Sigmoid colon (tissue), 7 donors: Measurements from ENCODE around the gene CYP4F11. TPM values are rescaled to one million over a fixed set of nuclear protein-coding genes. Genes with fewer than 3 reads are reported as not detected.
"Not testable (repeated sequence)": the region's sequence is repeated elsewhere in the genome, so short reads cannot be mapped to it uniquely, and the experiment has no call there.

Experiments used
- DNase-seq: peaks from one replicate; pipeline ENCODE4 v3.0.0-alpha.2; 2019
- H3K27ac ChIP-seq, 4 donors: fragments of 200-600 bp; sonication (generic); one replicate each; pipeline ENCODE4 v1.5.1; 2016 to 2019; ENCODE audit warnings: mild to moderate bottlenecking in 1 of 4
- H3K27me3 ChIP-seq, 3 donors: fragments of 200-600 bp; sonication (generic); one replicate each; pipeline ENCODE4 v1.5.1; 2019; ENCODE audit warnings: mild to moderate bottlenecking in 1 of 3
- H3K36me3 ChIP-seq, 4 donors: fragments of 200-600 bp; sonication (generic); one replicate each; pipeline ENCODE4 v1.5.1; 2016 to 2019
- H3K4me1 ChIP-seq, 4 donors: fragments of 200-600 bp; sonication (generic); one replicate each; pipeline ENCODE4 v1.5.1; 2017 to 2019
- H3K4me3 ChIP-seq, 4 donors: fragments of 200-600 bp; sonication (generic); one replicate each; pipeline ENCODE4 v1.5.1; 2017 to 2019; ENCODE audit warnings: mild to moderate bottlenecking in 2 of 4, moderate library complexity in 1 of 4
- H3K9me3 ChIP-seq, 4 donors: fragments of 200-600 bp in 3 of 4; sonication (generic) in 3 of 4; one replicate each; pipeline versions ENCODE4 v1.5.1 to v1.6.1; 2013 to 2019
- EP300 ChIP-seq, 4 donors: sonication (generic); formaldehyde crosslinking; IDR thresholded peaks; one replicate each; pipeline ENCODE4 v1.6.1; 2017; ENCODE audit warnings: antibody characterized with exemption in 4 of 4
- POLR2A ChIP-seq, 2 donors: fragments of 450-650 bp; IDR thresholded peaks; one replicate each; pipeline ENCODE4 v1.6.1; 2016; ENCODE audit warnings: antibody characterized with exemption in 2 of 2, mild to moderate bottlenecking in 2 of 2, moderate library complexity in 2 of 2
- POLR2AphosphoS5 ChIP-seq, 4 donors: sonication (generic); formaldehyde crosslinking; IDR thresholded peaks; one replicate each; pipeline ENCODE4 v1.6.1; 2017; ENCODE audit warnings: antibody characterized with exemption in 4 of 4
- WGBS, 2 donors: extraction: QIAGEN DNeasy Blood & Tissue Kit; methylation state at CpG; one replicate each; pipeline ENCODE4 v1.1.7; 2013; 5-methylcytosine and 5-hydroxymethylcytosine counted together
- intact Hi-C: fragments of 100-400 bp; cut with DNase I; formaldehyde crosslinking; loops from one replicate; pipeline ENCODE4 v1.15.1; 2023
- polyA plus RNA-seq, 3 donors: library from polyadenylated mRNA; stranded (reverse); fragments of 200-250 nt; gene quantifications; one replicate each; pipeline ENCODE4 v1.2.3, GENCODE V29; 2013
- total RNA-seq, 4 donors: library from RNA; depleted of rRNA; stranded (reverse); fragments of >200 nt; gene quantifications; one replicate each; pipeline ENCODE4 v1.1.0, GENCODE V29; 2016
- TF ChIP-seq, protein P1 (sequence below), 4 experiments: fragments of 450-650 bp in 3 of 4; fragments of 200-600 bp in 1 of 4; IDR thresholded peaks; one replicate each; pipeline ENCODE4 v1.5.1; 2016 to 2019; ENCODE audit warnings: antibody characterized with exemption in 4 of 4, mild to moderate bottlenecking in 3 of 4, moderate library complexity in 2 of 4
- donor health status: healthy with polysubstance abuse.
- donor health status: Bipolar disorder and iron deficiency.
- donor health status: healthy.

Gene CYP4F11
- total and polyA plus RNA-seq, 7 donors, result 0.10 to 1.8 (median 0.67) TPM; not detected in 3

- intact Hi-C loops, result no loop called here
- TF ChIP-seq POLR2AphosphoS5 (IDR thresholded peaks at IDR 0.05) (no peak), EP300 (IDR thresholded peaks at IDR 0.05) (no peak), POLR2A (IDR thresholded peaks at IDR 0.05) (no peak)
- TF ChIP-seq, protein P1, sequence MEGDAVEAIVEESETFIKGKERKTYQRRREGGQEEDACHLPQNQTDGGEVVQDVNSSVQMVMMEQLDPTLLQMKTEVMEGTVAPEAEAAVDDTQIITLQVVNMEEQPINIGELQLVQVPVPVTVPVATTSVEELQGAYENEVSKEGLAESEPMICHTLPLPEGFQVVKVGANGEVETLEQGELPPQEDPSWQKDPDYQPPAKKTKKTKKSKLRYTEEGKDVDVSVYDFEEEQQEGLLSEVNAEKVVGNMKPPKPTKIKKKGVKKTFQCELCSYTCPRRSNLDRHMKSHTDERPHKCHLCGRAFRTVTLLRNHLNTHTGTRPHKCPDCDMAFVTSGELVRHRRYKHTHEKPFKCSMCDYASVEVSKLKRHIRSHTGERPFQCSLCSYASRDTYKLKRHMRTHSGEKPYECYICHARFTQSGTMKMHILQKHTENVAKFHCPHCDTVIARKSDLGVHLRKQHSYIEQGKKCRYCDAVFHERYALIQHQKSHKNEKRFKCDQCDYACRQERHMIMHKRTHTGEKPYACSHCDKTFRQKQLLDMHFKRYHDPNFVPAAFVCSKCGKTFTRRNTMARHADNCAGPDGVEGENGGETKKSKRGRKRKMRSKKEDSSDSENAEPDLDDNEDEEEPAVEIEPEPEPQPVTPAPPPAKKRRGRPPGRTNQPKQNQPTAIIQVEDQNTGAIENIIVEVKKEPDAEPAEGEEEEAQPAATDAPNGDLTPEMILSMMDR (IDR thresholded peaks at IDR 0.05), result no peak
- 29 to 69% methylated on average over 2 of the region's 2 CpGs for WGBS, 2 donors
Observed at GRCh38 chr19:15937771-15938170, 3.4 kb upstream of the CYP4F11 start.

GRCh38 chr19:15936950-15937349 is 2.6 kb upstream of the CYP4F11 start:
- H3K36me3 ChIP-seq, result no peaks in the 10 kb centered on the region
- H3K27me3 ChIP-seq, result peaks cover 6 to 35% (median 8%) of the 10 kb centered on the region in 3 donors
- no peaks in the 10 kb centered on the region for H3K9me3 ChIP-seq
- 72 to 98% methylated on average over 2 of the region's 2 CpGs for WGBS, 2 donors
- H3K4me3 ChIP-seq, result no peak overlapping the region
- intact Hi-C loops, result no loop called here
- H3K27ac ChIP-seq, result no peak overlapping the region
- TF ChIP-seq POLR2AphosphoS5 (IDR thresholded peaks at IDR 0.05), result no peak
- TF ChIP-seq, protein P1 (IDR thresholded peaks at IDR 0.05), result no peak
- TF ChIP-seq EP300 (IDR thresholded peaks at IDR 0.05), result no peak
- TF ChIP-seq POLR2A (IDR thresholded peaks at IDR 0.05), result no peak
- DNase-seq, result no peak
- H3K4me1 ChIP-seq, result peaks cover 0 to 8% (median 0%) of the 10 kb centered on the region in 4 donors

More at GRCh38 chr19:15937771-15938170, 3.4 kb upstream of the CYP4F11 start:
- Histone ChIP-seq H3K36me3 (no peaks in the 10 kb centered on the region), H3K4me1 (peaks cover 0 to 8% (median 0%) of the 10 kb centered on the region in 4 donors), H3K27me3 (peaks cover 6 to 35% (median 8%) of the 10 kb centered on the region in 3 donors), H3K27ac (no peak overlapping the region), H3K4me3 (no peak overlapping the region), H3K9me3 (no peaks in the 10 kb centered on the region)
- no peak for DNase-seq

- Histone ChIP-seq H3K27me3 (peaks cover 6 to 36% (median 9%) of the 10 kb centered on the region in 3 donors), H3K4me1 (peaks cover 0 to 8% (median 0%) of the 10 kb centered on the region in 4 donors), H3K36me3 (no peaks in the 10 kb centered on the region), H3K4me3 (no peak overlapping the region), H3K27ac (no peak overlapping the region), H3K9me3 (no peaks in the 10 kb centered on the region)
- intact Hi-C loops, result no loop called here
- DNase-seq, result no peak
- 83 to 92% methylated on average over 3 of the region's 3 CpGs for WGBS, 2 donors
- TF ChIP-seq EP300 (IDR thresholded peaks at IDR 0.05) (no peak), POLR2A (IDR thresholded peaks at IDR 0.05) (no peak), POLR2AphosphoS5 (IDR thresholded peaks at IDR 0.05) (no peak)
- TF ChIP-seq, protein P1 (IDR thresholded peaks at IDR 0.05), result no peak
Observed at GRCh38 chr19:15936173-15936572, 1.8 kb upstream of the CYP4F11 start.

DNA sequence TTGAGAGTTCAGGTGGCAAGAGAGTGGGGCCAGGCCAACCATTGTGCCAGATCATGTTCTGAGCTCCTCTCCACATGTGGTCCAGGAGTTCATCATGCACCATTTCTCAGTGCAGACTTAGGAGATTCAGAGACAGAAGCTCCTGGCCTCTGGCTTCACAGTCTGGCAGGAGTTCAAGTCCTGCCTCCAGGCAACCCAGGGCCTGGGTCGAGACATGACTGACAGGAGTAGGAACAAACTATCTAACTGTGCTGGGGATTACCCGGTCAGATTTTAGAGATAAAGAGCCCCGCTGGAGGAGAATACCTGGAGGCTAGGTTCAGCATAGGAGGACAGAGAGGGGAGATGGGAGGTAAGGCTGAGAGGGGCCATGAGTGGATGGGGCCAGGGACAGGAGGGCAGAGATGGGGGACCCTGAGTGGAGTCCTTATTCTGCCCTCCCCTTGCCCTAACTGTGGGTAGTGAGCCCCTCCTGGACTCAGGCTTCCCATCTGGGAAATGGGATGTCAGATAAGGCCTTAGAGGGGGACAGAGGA is 906 bp upstream of the CYP4F11 start:
- Histone ChIP-seq H3K27ac (no peak overlapping the region), H3K4me1 (peaks cover 0 to 8% (median 0%) of the 10 kb centered on the region in 4 donors)

GRCh38 chr19:15933761-15934331 is 483 bp downstream of the CYP4F11 start:
- WGBS, 2 donors, result 75 to 77% methylated on average over 12 of the region's 12 CpGs
- H3K36me3 ChIP-seq, DNase-seq, H3K4me3 ChIP-seq, H3K9me3 ChIP-seq, H3K27ac ChIP-seq, H3K4me1 ChIP-seq, intact Hi-C loops: not testable (repeated sequence)
- H3K27me3 ChIP-seq, result peaks cover 0 to 51% (median 16%) of the 10 kb centered on the region in 3 donors

More for the DNA sequence above, 906 bp upstream of the CYP4F11 start:
- 10 to 64% methylated on average over 3 of the region's 3 CpGs for WGBS, 2 donors
- DNase-seq, result no peak
- intact Hi-C loops, result no loop called here
- peaks cover 6 to 46% (median 15%) of the 10 kb centered on the region in 3 donors for H3K27me3 ChIP-seq
- TF ChIP-seq POLR2A (IDR thresholded peaks at IDR 0.05) (no peak), EP300 (IDR thresholded peaks at IDR 0.05) (no peak), POLR2AphosphoS5 (IDR thresholded peaks at IDR 0.05) (no peak)
- TF ChIP-seq, protein P1 (IDR thresholded peaks at IDR 0.05), result no peak
- no peak overlapping the region for H3K4me3 ChIP-seq
- H3K36me3 ChIP-seq, result no peaks in the 10 kb centered on the region
- H3K9me3 ChIP-seq, result no peaks in the 10 kb centered on the region
